T47D (cell line): Measurements from ENCODE around the gene DOCK1.
"Not testable (repeated sequence)": the region's sequence is repeated elsewhere in the genome, so short reads cannot be mapped to it uniquely, and the experiment has no call there.

Experiments
- DNase-seq, 2 experiments: peaks; one replicate each; pipeline versions ENCODE4 v3.0.0 to v3.0.0-alpha.2; 2011 to 2012; ENCODE audit warnings: low read depth in 1 of 2, low spot score in 1 of 2
- JUND ChIP-seq: IDR thresholded peaks from 2 replicates; pipeline ENCODE4 v1.6.1; 2012; ENCODE audit warnings: low read depth
- in situ Hi-C: cut with HindIII; loops from 2 replicates; pipeline ENCODE4 v1.10.0; 2016; ENCODE audit warnings: low sequenced_read_pairs, low pct_unique_long_range_greater_than_20kb

The DOCK1 gene

DNA sequence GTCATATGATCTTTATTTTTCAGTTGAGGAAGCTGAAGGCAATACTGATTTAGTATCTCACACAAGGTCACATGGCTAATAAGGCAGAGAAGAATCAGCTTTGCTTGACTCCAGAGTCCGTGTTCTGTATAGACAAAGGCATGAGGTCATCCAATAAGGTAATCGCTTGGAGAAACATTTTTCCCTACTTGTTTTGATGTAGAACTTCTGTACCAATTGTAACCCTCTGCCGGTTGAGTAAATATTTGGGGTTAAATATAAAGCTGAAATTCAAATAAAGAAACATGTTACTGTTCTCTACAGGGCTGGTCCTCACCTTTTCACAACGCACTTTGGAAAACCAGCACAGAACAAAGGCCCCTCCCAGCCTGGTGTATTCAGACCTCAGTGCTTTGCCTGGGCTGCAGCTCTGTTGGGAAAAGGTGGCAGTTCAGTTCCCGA, 374.1 kb downstream of the DOCK1 start:
- TF ChIP-seq JUND: no peak
- in situ Hi-C loops: no loop called here
- DNase-seq: no peak

DNA sequence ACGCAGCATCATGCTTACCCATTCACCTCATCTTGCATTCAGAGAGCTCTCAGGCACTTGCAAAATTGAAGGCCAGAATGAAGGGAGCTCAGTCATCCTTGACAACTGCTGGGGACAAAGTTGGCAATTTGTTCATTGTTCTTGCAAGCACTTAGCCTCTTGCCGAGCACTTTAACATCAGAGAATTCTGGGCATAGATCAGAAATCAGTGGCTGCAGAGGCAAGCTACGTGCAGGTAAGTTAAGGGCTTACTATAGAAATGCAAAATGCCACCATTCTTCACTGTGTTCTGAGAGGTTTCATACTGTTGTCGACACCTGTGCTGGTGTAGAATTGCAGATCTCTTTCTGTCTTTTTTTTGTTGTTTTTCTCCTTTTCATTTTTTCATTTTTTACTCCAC, 375.2 kb downstream of the DOCK1 start:
- DNase-seq: no peak
- TF ChIP-seq JUND: no peak
- in situ Hi-C loops: no loop called here

DNA sequence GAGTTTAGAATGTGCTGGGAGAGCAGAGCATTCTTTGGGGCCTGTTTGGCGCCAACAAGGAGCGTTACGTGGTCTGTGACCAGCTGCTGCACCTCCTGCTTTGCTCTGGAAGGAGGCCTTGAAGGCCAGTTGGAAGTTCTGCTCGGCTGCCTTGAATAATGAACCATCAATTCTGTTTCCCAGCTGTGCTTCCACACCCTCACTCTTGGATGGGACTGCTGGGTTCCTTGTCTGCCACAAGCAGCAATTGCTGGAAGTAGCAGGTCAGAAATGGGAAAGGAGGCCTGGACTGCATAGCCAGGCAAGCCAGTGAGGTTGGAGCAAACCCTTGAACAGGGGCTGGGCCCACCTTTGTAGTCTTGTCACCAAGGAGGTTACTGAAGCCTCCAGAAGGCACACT, 377.8 kb downstream of the DOCK1 start:
- no peak for TF ChIP-seq JUND
- in situ Hi-C loops: no loop called here
- DNase-seq: no peak

DNA sequence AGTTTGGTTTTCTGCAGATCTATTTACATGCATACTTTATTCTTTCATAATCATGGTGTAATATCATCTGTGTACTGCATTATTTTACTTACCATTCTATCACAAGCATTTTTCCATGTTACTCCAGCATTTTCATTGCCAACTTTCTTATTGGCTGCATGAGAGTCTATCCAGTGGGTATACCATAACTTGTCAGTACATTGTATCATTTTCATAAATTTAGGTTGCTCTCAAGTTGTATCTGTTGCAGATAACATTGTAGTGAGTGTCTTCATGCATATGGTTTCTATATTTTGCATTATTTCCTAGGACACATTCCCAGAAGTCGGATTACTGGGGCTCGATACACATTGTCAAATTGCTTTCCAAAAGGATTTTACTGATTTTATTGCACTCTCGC, 378.3 kb downstream of the DOCK1 start:
- no peak for DNase-seq
- no peak for TF ChIP-seq JUND
- in situ Hi-C loops: no loop called here

DNA sequence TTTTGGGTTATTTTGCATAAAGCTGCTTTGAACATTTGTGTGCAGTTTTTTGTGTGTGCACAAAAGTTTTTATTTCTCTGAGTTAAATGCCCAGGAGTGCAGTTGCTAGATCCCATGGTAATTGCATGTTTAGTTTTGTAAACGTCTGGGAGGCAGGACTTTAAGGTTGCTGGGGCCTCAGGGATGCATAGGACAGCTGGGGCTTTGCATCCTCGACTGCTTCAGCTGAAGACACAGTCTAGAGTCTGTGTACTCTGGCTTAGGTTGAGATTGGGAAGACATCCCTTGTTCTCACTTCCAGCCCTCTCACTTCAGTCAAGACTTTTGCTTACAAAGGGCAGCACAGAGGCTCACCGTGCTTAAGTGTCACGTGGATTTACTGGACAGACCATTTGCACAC, 385.6 kb downstream of the DOCK1 start:
- in situ Hi-C loops: no loop called here
- DNase-seq: no peak
- TF ChIP-seq JUND: no peak

DNA sequence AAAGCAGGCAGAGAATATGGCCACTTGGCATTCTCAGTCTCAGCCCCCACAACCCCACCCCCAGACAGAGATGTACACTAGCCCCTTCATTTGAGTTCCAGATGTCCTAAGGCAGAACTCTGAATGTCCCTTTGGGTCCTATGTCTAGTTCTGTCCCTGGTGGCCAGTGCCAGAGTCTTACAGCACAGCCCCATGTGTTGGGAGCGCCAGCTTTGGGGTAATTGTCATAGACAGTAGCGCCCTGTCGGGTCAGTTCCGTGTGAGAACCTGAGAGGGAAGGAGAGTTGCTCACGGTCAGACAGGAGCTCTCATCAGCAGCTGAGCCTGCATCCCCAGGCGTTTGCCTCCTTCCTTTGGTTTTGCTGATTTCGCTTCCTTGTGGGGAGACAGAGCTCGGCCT, 386.1 kb downstream of the DOCK1 start:
- in situ Hi-C loops: no loop called here
- no peak for TF ChIP-seq JUND
- DNase-seq: no peak

DNA sequence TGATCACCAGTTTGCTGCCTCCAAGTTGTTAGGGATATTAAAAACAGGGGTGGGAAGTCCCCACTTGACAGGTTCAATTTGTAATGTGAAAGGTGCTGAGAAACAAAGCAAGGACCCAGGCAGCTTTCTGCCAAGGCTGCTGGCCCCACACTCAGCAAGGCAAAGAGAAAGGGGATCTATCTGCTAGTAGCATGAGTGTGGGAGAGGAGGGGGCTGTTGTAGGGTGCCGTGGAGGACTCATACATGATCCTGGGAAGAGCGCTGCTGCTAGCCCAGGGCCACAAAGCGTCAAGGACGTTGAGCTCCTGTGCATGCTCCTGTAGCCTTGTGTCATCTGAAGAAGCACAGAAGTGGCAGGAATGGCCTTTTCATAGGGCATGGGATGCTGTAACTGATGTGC, 387.7 kb downstream of the DOCK1 start:
- in situ Hi-C loops: no loop called here
- TF ChIP-seq JUND: no peak
- DNase-seq: no peak

DNA sequence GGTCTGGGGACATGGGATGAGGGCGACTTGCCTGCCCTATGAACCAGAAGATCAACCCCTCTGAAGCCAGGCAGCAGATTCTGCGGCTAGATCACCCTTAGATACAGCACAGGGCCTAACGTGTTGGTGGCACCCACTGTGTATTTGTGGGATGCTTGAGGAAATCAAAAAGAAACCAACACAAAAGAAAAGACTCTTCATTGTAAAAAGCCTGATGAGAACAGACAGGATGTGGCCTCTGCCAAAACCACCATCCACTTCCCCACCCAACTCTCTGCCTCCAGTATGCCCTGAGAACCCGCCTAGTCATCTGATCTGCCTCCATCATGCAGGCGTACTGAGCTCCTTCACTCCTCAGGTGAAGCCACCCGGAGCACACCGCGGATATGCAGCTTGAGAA, 388.4 kb downstream of the DOCK1 start:
- no peak for TF ChIP-seq JUND
- no peak for DNase-seq
- in situ Hi-C loops: no loop called here

DNA sequence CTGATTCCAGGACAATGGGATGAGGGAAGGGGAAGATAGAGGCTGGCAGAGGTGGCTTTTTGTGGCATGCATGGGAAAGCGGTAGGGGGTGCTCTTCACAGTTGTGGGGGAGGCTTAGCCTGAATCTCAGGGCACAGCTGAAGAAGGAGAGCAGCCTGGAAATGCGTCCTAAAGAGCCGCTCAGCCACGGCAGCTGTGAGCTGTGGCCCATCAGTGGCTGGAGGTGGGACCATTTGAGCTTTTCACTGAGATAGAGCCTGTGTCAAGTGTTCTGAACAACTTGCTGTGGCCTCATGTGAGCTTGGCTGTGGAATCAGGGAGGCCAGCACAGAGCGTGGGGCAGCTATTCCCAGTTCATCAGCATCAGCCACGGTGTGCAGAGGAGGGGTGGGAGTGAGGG, 391.5 kb downstream of the DOCK1 start:
- in situ Hi-C loops: no loop called here
- TF ChIP-seq JUND: no peak
- DNase-seq: no peak

DNA sequence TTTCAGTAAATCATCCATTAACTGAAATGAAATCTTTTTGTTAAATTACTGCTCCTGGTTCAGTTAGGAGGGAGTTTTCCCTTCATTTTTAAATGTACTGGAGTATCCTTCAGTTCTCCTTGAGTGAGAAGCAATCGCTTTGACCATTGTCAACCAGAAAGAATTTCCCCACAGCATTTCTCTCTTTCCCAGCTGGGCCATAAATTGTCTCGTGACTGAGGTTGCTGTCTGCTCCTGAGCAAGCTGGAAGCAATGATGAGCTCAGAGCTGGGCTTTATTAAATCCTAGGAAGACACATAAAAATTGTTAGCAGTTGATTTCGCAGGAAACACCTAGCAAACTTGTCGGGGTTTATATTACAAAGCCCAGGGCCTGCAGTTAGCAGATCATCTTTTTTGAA, 393.2 kb downstream of the DOCK1 start:
- no peak for TF ChIP-seq JUND
- in situ Hi-C loops: no loop called here
- no peak for DNase-seq

DNA sequence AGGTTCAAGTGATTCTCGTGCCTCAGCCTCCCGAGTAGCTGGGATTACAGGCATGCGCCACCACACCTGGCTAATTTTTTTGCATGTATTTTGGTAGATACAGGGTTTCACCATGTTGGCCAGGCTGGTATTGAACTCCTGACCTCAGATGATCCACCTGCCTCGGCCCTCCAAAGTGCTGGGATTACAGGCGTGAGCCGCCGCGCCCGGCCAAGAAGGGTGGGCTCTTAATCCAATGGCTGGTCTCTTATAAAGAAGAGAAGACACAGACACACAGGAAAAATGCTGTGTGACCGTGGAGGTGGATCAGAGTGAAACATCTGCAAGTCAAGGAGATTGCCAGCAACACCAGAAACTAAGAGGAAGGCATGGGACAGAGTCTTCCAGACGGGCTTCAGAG, 394.0 kb downstream of the DOCK1 start:
- DNase-seq, in situ Hi-C loops: not testable (repeated sequence)

DNA sequence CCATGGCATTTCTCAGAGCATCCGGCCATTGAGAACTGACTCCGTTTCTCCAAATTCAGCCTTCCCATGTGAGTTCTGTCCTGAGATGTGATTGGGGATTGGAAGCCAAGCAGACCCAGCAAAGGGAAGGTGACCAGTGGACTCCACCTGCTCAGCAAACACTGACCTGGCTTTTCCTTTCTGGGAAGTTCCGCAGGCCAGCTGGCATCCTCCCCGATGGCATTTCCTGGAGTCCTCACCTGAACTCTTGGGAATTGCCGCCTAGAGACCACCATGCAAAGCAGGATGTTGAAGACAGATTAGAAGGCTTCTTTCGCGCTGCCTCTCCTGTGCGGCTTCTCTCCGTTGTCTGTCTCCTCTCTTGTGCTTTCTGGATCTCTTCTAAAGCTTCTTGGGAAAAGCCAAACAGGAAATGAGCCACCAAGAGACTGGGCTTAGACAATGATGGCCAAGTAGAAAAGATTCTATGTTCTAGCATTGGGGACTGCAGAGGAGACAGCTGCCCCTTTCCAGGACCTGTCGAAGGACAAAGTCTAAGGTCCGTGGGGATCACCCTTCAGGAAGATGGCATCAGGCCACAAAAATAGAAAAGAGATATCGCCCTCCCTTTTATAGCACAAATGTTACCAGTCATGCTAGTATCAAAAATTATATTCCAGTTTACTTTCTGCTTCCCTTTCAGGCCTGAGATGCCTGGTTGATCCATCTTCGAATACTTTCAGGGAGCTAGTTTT, 394.9 kb downstream of the DOCK1 start:
- in situ Hi-C loops: no loop called here
- no peak for DNase-seq
- no peak for TF ChIP-seq JUND

DNA sequence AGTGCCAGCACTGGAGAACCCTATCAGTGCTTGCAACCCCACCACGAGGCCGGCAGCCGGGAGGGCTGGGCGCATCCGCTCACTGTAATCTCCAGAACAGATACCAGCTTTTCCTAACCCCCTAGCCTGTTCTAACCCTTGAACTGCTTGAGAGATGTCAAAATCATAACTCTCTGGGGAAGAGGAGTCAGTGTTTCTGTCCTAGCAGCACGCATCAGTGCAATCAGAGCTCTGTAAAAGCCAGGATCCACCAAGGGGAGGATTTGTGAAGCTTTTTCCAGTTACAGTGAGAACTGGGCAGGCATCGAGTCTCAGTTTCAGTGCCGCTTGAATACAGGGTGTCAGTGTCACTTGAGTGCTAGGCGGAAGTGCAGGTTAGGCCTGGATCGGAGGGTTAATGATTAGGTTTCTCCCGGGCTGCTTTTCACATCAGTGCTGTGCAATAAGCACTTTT, 395.7 kb downstream of the DOCK1 start:
- in situ Hi-C loops: no loop called here
- TF ChIP-seq JUND: no peak
- no peak for DNase-seq

DNA sequence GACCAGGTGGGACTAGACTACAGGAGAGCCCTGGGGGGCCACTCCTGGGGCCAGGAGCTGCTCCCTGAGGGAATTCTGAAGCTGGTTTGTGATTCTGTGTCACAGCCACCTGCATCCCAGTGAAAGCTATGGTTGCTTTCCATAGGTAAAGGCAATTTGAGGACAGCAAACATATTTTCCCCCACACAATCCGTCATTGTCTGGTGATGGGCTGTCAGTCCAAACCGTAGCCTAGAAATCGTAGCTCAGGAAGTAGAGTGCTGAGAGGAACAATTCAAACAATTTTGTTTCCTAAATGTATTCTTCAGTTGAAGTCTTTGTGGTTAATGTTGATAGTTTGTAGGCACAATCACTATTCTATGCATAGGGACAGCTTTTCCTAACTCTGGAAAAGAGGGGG, 397.1 kb downstream of the DOCK1 start:
- DNase-seq: no peak
- TF ChIP-seq JUND: no peak
- in situ Hi-C loops: no loop called here
